Esophagus squamous epithelium (tissue), 5 donors: ENCODE data around the gene CLCN3. TPM values are rescaled to one million over a fixed set of nuclear protein-coding genes. Genes with fewer than 3 reads are reported as not detected.
A peak's percentile ranks its signal among the peaks of the same experiment; 100 is the strongest.
"Not testable (repeated sequence)": the region's sequence is repeated elsewhere in the genome, so short reads cannot be mapped to it uniquely, and the experiment has no call there.

Experiments
- DNase-seq: peaks from one replicate; lab custom pipeline; 2025; lab: John Stamatoyannopoulos, UW
- H3K27ac ChIP-seq, 4 donors: fragments of 200-600 bp; sonication (generic); one replicate each; pipeline ENCODE4 v1.5.1; 2016 to 2019; ENCODE audit warnings: mild to moderate bottlenecking in 1 of 4
- H3K27me3 ChIP-seq, 4 donors: fragments of 200-600 bp; sonication (generic); 1 replicate in 3 of 4; 2 replicates in 1 of 4; pipeline versions ENCODE4 v1.5.1 to v1.6.0; 2017 to 2021; ENCODE audit warnings: antibody characterized with exemption in 1 of 4
- H3K36me3 ChIP-seq, 3 donors: fragments of 200-600 bp; sonication (generic); one replicate each; pipeline ENCODE4 v1.5.1; 2016 to 2019
- H3K4me1 ChIP-seq, 3 donors: fragments of 200-600 bp; sonication (generic); one replicate each; pipeline ENCODE4 v1.5.1; 2017 to 2019
- H3K4me3 ChIP-seq, 4 donors: fragments of 200-600 bp; sonication (generic); 1 replicate in 3 of 4; 2 replicates in 1 of 4; pipeline ENCODE4 v1.5.1; 2016 to 2019; ENCODE audit warnings: mild to moderate bottlenecking in 2 of 4, moderate library complexity in 1 of 4
- H3K9me3 ChIP-seq, 3 donors: fragments of 200-600 bp; sonication (generic); one replicate each; pipeline ENCODE4 v1.5.1; 2016 to 2019
- CTCF ChIP-seq, 6 experiments: fragments of 450-650 bp in 4 of 6; fragments of 200-600 bp in 2 of 6; sonication (generic) in 2 of 6; IDR thresholded peaks; one replicate each; pipeline ENCODE4 v1.5.1; 2016 to 2019; ENCODE audit warnings: antibody characterized with exemption in 6 of 6, mild to moderate bottlenecking in 4 of 6, moderate library complexity in 4 of 6
- POLR2A ChIP-seq, 4 donors: fragments of 450-650 bp; IDR thresholded peaks; one replicate each; pipeline ENCODE4 v1.6.1; 2017; ENCODE audit warnings: antibody characterized with exemption in 4 of 4, mild to moderate bottlenecking in 4 of 4, moderate library complexity in 3 of 4
- WGBS, 2 donors: methylation state at CpG; one replicate each; pipeline ENCODE4 v1.1.5; 2018; 5-methylcytosine and 5-hydroxymethylcytosine counted together
- intact Hi-C: fragments of 100-400 bp; cut with DNase I; formaldehyde crosslinking; loops from one replicate; pipeline ENCODE4 v1.15.0; 2022
- total RNA-seq, 4 donors: library from RNA; depleted of rRNA; stranded (reverse); fragments of >200 nt; gene quantifications; one replicate each; pipeline ENCODE4 v1.1.0, GENCODE V29; 2016
- donor health status: DM: yes; HTN: yes; CAD: no.

Gene CLCN3
- total RNA-seq, 4 donors from 2014 or later, result 31.3 to 66.3 (median 46.1) TPM

- H3K4me1 ChIP-seq, result peaks cover 0 to 57% (median 13%) of the 10 kb centered on the region in 3 donors
- no peak for TF ChIP-seq CTCF (IDR thresholded peaks at IDR 0.05)
- no peak for DNase-seq
- H3K27ac ChIP-seq, result peak overlapping the region; percentile 71 to 99 (median 95)
- WGBS, 2 donors, result 2 to 3% methylated on average over 6 of the region's 6 CpGs
- no peaks in the 10 kb centered on the region for H3K9me3 ChIP-seq
- H3K27me3 ChIP-seq, result no peaks in the 10 kb centered on the region
- peaks cover 0 to 4% (median 0%) of the 10 kb centered on the region in 3 donors for H3K36me3 ChIP-seq
- peak overlapping the region; percentile 51 to 79 (median 71) for H3K4me3 ChIP-seq
- intact Hi-C loops, result no loop called here
Measured at GRCh38 chr4:169621731-169622492, 1.5 kb downstream of the CLCN3 start.

GRCh38 chr4:169622566-169622965, 2.2 kb downstream of the CLCN3 start:
- H3K27ac ChIP-seq, result peak overlapping the region in 3 of 4 donors; percentile 92 to 99 (median 98)
- DNase-seq, result no peak
- peaks cover 0 to 62% (median 13%) of the 10 kb centered on the region in 3 donors for H3K4me1 ChIP-seq
- TF ChIP-seq POLR2A (IDR thresholded peaks at IDR 0.05) (no peak), CTCF (IDR thresholded peaks at IDR 0.05) (no peak)
- peaks cover 0 to 4% (median 0%) of the 10 kb centered on the region in 3 donors for H3K36me3 ChIP-seq
- WGBS, 2 donors, result 5 to 21% methylated on average over 4 of the region's 4 CpGs
- H3K9me3 ChIP-seq, result no peaks in the 10 kb centered on the region
- no peaks in the 10 kb centered on the region for H3K27me3 ChIP-seq
- intact Hi-C loops, result no loop called here
- H3K4me3 ChIP-seq, result peak overlapping the region in 3 of 4 donors; percentile 71 to 79 (median 71)

- H3K36me3 ChIP-seq, H3K27me3 ChIP-seq, DNase-seq, H3K4me3 ChIP-seq, H3K27ac ChIP-seq, intact Hi-C loops, H3K9me3 ChIP-seq: not testable (repeated sequence)
- WGBS, 2 donors, result 89 to 95% methylated on average over 6 of the region's 6 CpGs
- peaks cover 0 to 69% (median 13%) of the 10 kb centered on the region in 3 donors for H3K4me1 ChIP-seq
Measured at GRCh38 chr4:169624012-169624411, 3.6 kb downstream of the CLCN3 start.

- H3K4me3 ChIP-seq, result no peak overlapping the region
- DNase-seq, result no peak
- 94 to 100% methylated on average over 4 to 5 of the region's 5 CpGs for WGBS, 2 donors
- no peak overlapping the region for H3K27ac ChIP-seq
- intact Hi-C loops, result no loop called here
- H3K27me3 ChIP-seq, result no peaks in the 10 kb centered on the region
- TF ChIP-seq POLR2A (IDR thresholded peaks at IDR 0.05), result no peak
- no peak for TF ChIP-seq CTCF (IDR thresholded peaks at IDR 0.05)
- H3K4me1 ChIP-seq, result peaks cover 0 to 65% (median 13%) of the 10 kb centered on the region in 3 donors
- no peaks in the 10 kb centered on the region for H3K9me3 ChIP-seq
- peaks cover 0 to 4% (median 0%) of the 10 kb centered on the region in 3 donors for H3K36me3 ChIP-seq
Measured at GRCh38 chr4:169625886-169626285, 5.5 kb downstream of the CLCN3 start.

- Histone ChIP-seq H3K9me3 (no peaks in the 10 kb centered on the region), H3K4me3 (no peak overlapping the region), H3K36me3 (peaks cover 0 to 4% (median 0%) of the 10 kb centered on the region in 3 donors), H3K27me3 (no peaks in the 10 kb centered on the region), H3K27ac (peak overlapping the region in 2 of 4 donors; percentile 9 to 18), H3K4me1 (peaks cover 0 to 61% (median 13%) of the 10 kb centered on the region in 3 donors)
- intact Hi-C loops, result no loop called here
- 86 to 92% methylated on average over 6 of the region's 6 CpGs for WGBS, 2 donors
- TF ChIP-seq CTCF (IDR thresholded peaks at IDR 0.05) (no peak), POLR2A (IDR thresholded peaks at IDR 0.05) (no peak)
- DNase-seq, result no peak
Measured at GRCh38 chr4:169626331-169627282, 6.2 kb downstream of the CLCN3 start.
